Activated T-helper 2 cell treated with anti-CD3 and anti-CD28 coated beads, Interferon-gamma antibody, Interleukin-2, Interleukin-4, amounts not matched to agents 10 μg/mL and 5 μg/mL and 100 μg/mL, durations not matched to agents 14 hours and 24 hours and 36 hours (primary cell): ENCODE measurements around the gene PRTN3. TPM values are rescaled to one million over a fixed set of nuclear protein-coding genes. Genes with fewer than 3 reads are reported as not detected.
"Not testable (repeated sequence)": the region's sequence is repeated elsewhere in the genome, so short reads cannot be mapped to it uniquely, and the experiment has no call there.

Source experiments
- DNase-seq: peaks from one replicate; pipeline ENCODE4 v3.0.0; 2021; ENCODE audit warnings: low spot score
- H3K27ac Mint-ChIP-seq: one replicate; pipeline ENCODE4 v1.8.0; 2021; ENCODE audit warnings: mixed read lengths
- H3K27me3 Mint-ChIP-seq: one replicate; pipeline ENCODE4 v1.8.0; 2021; ENCODE audit warnings: low read depth, mixed read lengths
- H3K36me3 Mint-ChIP-seq: one replicate; pipeline ENCODE4 v1.8.0; 2021; ENCODE audit warnings: low read depth, mixed read lengths
- H3K4me1 Mint-ChIP-seq: one replicate; pipeline ENCODE4 v1.8.0; 2021; ENCODE audit warnings: low read depth, mixed read lengths
- H3K4me3 Mint-ChIP-seq: one replicate; pipeline ENCODE4 v1.8.0; 2021; ENCODE audit warnings: low read depth, mild to moderate bottlenecking, moderate library complexity, mixed read lengths
- H3K9me3 Mint-ChIP-seq: one replicate; pipeline ENCODE4 v1.8.0; 2021; ENCODE audit warnings: mixed read lengths
- intact Hi-C: fragments of 100-400 bp; cut with micrococcal nuclease; formaldehyde crosslinking; loops from one replicate; pipeline ENCODE4 v1.15.1; 2023
- total RNA-seq: library from RNA; stranded (reverse); gene quantifications from 2 replicates; pipeline ENCODE4 v1.2.3, GENCODE V29; 2022

Gene PRTN3
- total RNA-seq, 1 donor from 2014 or later: not detected

GRCh38 chr19:871446-872265, 30.9 kb downstream of the PRTN3 start:
- intact Hi-C loops: no loop called here
- H3K27ac Mint-ChIP-seq: peak overlapping the region; percentile 72
- H3K9me3 Mint-ChIP-seq: no peaks in the 10 kb centered on the region
- no peaks in the 10 kb centered on the region for H3K27me3 Mint-ChIP-seq
- DNase-seq: no peak
- peak overlapping the region; percentile 33 for H3K4me3 Mint-ChIP-seq
- H3K36me3 Mint-ChIP-seq: peaks cover 16% of the 10 kb centered on the region
- peaks cover 2% of the 10 kb centered on the region for H3K4me1 Mint-ChIP-seq

- peak; percentile 87 for DNase-seq
- peak overlapping the region; percentile 49 for H3K27ac Mint-ChIP-seq
- no peaks in the 10 kb centered on the region for H3K27me3 Mint-ChIP-seq
- intact Hi-C loops: no loop called here
- H3K36me3 Mint-ChIP-seq: peaks cover 14% of the 10 kb centered on the region
- no peaks in the 10 kb centered on the region for H3K9me3 Mint-ChIP-seq
- H3K4me1 Mint-ChIP-seq: peaks cover 2% of the 10 kb centered on the region
- peak overlapping the region; percentile 65 for H3K4me3 Mint-ChIP-seq
Observed at GRCh38 chr19:872266-872951, 31.6 kb downstream of the PRTN3 start.

GRCh38 chr19:873084-873483, 32.3 kb downstream of the PRTN3 start:
- H3K27me3 Mint-ChIP-seq: no peaks in the 10 kb centered on the region
- H3K9me3 Mint-ChIP-seq: no peaks in the 10 kb centered on the region
- intact Hi-C loops: no loop called here
- peak; percentile 79 for DNase-seq
- H3K4me3 Mint-ChIP-seq: no peak overlapping the region
- peaks cover 11% of the 10 kb centered on the region for H3K36me3 Mint-ChIP-seq
- H3K27ac Mint-ChIP-seq: peak overlapping the region; percentile 67
- H3K4me1 Mint-ChIP-seq: peaks cover 2% of the 10 kb centered on the region

GRCh38 chr19:873561-874041, 32.8 kb downstream of the PRTN3 start:
- Mint-ChIP-seq H3K27ac (no peak overlapping the region), H3K36me3 (peaks cover 11% of the 10 kb centered on the region), H3K4me3 (no peak overlapping the region), H3K4me1 (peaks cover 2% of the 10 kb centered on the region), H3K27me3 (no peaks in the 10 kb centered on the region), H3K9me3 (no peaks in the 10 kb centered on the region)
- intact Hi-C loops: no loop called here
- no peak for DNase-seq

GRCh38 chr19:875265-875879, 34.6 kb downstream of the PRTN3 start:
- Mint-ChIP-seq H3K4me1 (peaks cover 2% of the 10 kb centered on the region), H3K27me3 (no peaks in the 10 kb centered on the region), H3K36me3 (peaks cover 4% of the 10 kb centered on the region), H3K4me3 (no peak overlapping the region), H3K9me3 (no peaks in the 10 kb centered on the region), H3K27ac (no peak overlapping the region)
- no peak for DNase-seq
- intact Hi-C loops: no loop called here

- peaks cover 2% of the 10 kb centered on the region for H3K4me1 Mint-ChIP-seq
- H3K9me3 Mint-ChIP-seq: no peaks in the 10 kb centered on the region
- intact Hi-C loops: no loop called here
- peaks cover 5% of the 10 kb centered on the region for H3K36me3 Mint-ChIP-seq
- no peak overlapping the region for H3K4me3 Mint-ChIP-seq
- H3K27me3 Mint-ChIP-seq: no peaks in the 10 kb centered on the region
- H3K27ac Mint-ChIP-seq: no peak overlapping the region
- no peak for DNase-seq
Observed at GRCh38 chr19:876089-876488, 35.3 kb downstream of the PRTN3 start.

GRCh38 chr19:876780-877314, 36.0 kb downstream of the PRTN3 start:
- Mint-ChIP-seq H3K27ac (no peak overlapping the region), H3K9me3 (no peaks in the 10 kb centered on the region), H3K27me3 (no peaks in the 10 kb centered on the region), H3K4me1 (peaks cover 2% of the 10 kb centered on the region), H3K4me3 (no peak overlapping the region), H3K36me3 (peaks cover 12% of the 10 kb centered on the region)
- intact Hi-C loops: no loop called here
- DNase-seq: no peak

- H3K27me3 Mint-ChIP-seq, H3K27ac Mint-ChIP-seq, H3K4me3 Mint-ChIP-seq, intact Hi-C loops, H3K4me1 Mint-ChIP-seq, DNase-seq, H3K9me3 Mint-ChIP-seq: not testable (repeated sequence)
- H3K36me3 Mint-ChIP-seq: peaks cover 15% of the 10 kb centered on the region
Observed at GRCh38 chr19:877992-878660, 37.3 kb downstream of the PRTN3 start.

- H3K27ac Mint-ChIP-seq, H3K4me3 Mint-ChIP-seq, H3K27me3 Mint-ChIP-seq, H3K4me1 Mint-ChIP-seq, intact Hi-C loops, H3K9me3 Mint-ChIP-seq, DNase-seq: not testable (repeated sequence)
- H3K36me3 Mint-ChIP-seq: peaks cover 18% of the 10 kb centered on the region
Observed at GRCh38 chr19:878751-879561, 38.2 kb downstream of the PRTN3 start.

- Mint-ChIP-seq H3K27ac (no peak overlapping the region), H3K27me3 (no peaks in the 10 kb centered on the region), H3K4me3 (no peak overlapping the region), H3K4me1 (no peaks in the 10 kb centered on the region), H3K9me3 (no peaks in the 10 kb centered on the region), H3K36me3 (peaks cover 18% of the 10 kb centered on the region)
- no peak for DNase-seq
- intact Hi-C loops: no loop called here
Observed at GRCh38 chr19:879711-880438, 39.1 kb downstream of the PRTN3 start.

GRCh38 chr19:881385-882071, 40.7 kb downstream of the PRTN3 start:
- Mint-ChIP-seq H3K4me3 (no peak overlapping the region), H3K4me1 (no peaks in the 10 kb centered on the region), H3K9me3 (no peaks in the 10 kb centered on the region), H3K36me3 (peaks cover 15% of the 10 kb centered on the region), H3K27ac (no peak overlapping the region), H3K27me3 (no peaks in the 10 kb centered on the region)
- intact Hi-C loops: no loop called here
- DNase-seq: no peak
